Ecto neural progenitor cell (in vitro differentiated cells): ENCODE results near the gene JAK3.
A peak's percentile ranks its signal among the peaks of the same experiment; 100 is the strongest.
"Not testable (repeated sequence)": the region's sequence is repeated elsewhere in the genome, so short reads cannot be mapped to it uniquely, and the experiment has no call there.

ENCODE experiments used
- DNase-seq: peaks from one replicate; pipeline ENCODE4 v3.0.0-alpha.2; 2018; ENCODE audit warnings: low spot score

The JAK3 gene

DNA sequence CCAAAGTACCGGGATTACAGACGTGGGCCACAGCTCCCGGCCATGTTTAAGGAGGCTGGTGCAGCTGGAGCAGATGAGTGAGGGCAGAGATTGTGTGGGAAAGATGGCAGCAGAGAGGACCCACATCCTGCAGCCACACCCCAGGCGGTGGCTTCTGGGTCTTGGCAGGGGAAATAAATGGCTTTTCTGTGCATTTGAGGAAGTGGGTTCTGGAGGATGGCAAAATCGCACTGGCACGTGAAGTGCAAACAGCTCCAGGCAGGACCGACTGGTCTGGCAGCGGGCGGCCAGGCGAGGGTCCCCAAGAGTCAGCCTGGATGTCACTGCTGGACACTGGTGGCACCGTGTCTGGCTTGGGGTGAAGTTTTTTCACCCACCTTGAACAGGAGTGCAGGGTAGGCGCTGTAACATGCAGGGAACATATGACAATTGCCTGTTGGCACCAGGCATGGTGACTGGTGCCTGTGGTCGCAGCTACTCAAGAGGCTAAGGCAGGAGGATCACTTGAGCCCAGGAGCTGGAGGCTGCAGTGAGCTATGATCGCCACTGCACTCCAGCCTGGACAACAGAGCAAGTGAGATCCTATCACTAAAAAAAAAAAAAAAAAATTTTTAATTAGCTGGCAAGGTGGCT lies 44.4 kb downstream of the JAK3 start:
- no peak for DNase-seq

DNA sequence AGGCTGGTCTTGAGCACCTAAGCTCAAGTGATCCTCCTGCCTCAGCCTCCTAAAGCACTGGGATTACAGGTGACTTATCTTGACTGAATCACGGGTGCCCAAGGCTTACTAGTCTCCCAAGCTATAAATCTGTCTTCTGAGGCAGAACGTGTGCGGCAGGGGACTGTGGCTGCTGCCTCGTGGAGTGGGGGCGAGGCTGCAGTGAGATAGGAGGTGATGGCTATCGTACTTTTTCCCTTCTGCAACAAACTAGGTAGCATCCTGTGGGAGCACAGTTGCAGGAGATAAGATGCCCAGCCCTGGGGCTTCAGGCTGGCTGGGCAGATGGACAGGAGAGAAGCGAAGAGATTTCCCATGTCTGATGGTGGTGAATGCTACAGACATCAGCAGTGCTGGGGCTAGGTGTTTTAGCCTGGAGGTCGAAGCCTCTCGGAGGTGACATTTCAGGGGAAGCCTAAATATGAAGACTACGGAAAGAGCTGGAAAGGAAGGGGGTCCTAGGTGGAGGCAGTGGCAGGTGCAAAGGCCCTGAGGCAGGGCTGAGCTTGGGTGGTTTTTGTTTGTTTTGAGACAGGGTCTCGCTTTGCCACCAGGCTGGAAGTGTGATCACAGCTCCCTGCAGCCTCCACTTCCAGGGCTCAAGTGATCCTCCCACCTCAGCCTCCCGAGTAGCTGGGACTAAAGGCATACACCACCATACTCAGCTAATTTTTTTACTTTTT lies 45.5 kb downstream of the JAK3 start:
- no peak for DNase-seq

DNA sequence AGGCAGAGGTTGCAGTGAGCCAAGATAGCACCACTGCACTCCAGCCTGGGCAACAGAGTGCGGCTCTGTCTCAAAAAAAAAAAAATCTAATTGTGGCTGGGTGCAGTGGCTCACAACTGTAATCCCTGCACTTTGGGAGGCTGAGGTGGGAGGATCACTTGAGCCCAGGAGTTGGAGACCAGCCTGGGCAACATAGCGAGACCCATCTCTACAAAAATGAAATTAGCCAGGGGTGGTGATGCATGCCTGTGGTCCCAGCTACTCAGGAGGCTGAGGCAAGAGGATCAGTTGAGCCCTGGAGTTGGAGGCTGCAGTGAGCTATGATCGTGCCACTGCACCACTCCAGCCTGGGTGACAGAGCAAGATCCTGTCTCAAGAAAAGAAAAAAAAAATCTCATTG lies 49.2 kb downstream of the JAK3 start:
- DNase-seq = not testable (repeated sequence)

DNA sequence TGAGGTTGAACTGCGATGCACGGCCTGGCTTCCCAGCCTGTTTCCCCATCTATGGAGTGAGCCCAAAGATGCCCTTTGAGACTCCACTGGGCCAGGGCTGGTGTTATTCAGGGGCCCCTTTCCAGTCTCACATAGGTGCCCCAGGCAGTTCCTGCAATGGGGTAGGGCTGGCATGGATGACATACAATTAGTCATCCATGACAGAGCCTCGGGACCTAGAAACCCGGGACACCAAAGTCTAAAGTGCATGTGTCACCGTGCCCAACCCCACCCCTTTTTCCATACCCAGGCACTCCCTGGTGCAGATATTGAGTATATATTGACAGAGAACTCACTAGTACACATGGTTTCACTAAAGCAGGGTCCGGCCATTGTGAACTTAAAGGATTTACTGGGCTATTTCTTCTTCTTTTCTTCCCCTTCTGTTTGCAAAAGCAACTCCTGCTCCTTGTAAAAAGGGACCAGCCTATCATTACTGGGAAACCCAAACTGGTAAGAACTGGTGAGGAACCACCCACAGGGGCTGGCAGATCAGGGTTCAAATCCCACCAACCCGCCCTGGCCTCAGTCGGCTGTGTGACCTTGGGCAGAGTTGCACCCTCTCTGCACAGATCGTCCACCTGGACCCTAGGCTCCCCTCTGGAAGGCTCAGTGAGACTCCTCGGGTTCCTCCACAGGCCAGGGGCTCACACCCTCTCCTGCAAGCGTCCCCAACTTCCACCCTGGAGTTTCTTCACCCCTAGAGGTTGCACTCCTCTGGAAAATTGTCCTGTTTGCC lies 50.2 kb downstream of the JAK3 start:
- DNase-seq = no peak

DNA sequence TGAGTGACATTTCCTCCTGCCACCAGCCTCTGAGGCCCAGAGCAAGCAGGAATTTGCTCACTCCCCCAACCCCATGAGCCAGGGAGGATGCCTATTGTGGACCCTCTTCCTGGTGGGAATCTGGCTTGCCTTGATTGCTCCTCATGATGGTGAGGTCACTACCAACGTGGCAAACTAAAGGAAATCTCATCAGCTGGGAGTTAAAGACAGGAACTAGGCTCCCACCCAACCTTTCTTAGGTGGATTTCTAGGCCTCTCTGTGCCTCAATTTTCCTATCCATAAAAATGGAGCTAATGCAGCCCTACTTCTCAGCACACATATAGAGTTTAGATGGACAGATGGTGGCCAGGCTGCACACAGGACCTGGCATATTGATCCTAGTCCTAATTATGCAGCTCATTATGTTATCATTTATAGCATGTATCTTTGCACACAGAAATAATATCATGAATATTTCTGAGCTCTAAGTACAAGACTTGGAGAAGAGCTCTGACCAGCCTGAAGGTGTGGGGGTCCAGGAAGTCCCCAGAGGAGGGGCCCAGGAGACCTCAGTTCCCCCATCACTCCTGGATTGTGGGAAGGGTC lies 50.9 kb downstream of the JAK3 start:
- DNase-seq = no peak

DNA sequence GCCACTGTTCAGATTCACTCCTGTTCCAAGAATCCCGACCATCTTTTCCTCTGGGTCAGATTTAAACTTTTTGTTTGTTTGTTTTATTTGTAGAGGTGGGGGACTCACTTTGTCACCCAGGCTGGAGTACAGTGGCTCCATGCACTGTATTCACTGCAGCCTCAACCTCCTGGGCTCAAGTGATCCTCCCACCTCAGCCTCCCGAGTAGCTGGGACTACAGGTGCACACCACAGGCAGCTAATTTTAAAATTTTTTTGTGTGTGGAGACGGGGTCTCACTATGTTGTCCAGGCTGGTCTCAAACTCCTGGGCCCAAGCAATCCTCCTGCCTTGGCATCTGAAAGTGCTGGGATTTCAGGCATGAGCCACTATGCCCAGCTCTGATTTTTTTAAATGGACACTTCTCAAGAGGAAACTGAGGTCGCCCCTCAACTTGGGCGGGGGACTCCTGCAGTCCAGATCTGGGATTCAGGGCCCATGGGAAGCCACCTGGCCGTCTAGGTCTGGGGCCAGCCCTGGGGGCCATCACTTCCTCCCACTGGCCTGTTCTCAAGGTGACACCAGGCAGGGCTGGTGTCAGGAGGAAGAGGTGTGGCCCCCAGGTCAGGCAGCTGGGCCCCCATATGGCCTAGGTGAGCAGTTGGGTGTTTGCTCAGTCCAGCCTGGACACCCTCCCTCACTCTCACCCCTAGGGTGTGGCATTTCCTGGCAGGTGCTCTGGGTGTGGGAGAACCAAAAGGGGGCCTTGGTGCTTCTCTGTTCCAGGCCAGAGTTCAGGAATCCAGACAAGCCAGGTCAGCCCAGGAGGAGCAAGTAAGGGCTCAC lies 51.6 kb downstream of the JAK3 start:
- no peak for DNase-seq

DNA sequence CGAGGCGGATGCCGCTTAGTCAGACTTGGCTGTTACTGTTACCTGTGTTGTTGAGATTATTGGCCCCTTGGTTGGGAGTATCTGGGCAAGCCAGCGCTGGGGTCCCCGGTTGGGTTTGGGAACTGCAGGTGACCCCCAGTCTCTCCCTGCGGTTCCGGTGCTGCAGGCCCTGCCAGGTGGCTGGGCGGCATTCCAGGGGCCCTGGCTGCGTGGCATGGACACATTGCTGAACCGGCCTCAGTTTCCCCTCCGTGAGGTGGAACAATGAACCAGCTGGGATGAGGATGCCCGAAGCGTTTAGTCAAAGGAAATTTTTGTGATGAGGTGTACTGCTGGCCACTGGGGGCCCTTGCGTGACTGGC lies 52.3 kb downstream of the JAK3 start:
- DNase-seq = no peak

DNA sequence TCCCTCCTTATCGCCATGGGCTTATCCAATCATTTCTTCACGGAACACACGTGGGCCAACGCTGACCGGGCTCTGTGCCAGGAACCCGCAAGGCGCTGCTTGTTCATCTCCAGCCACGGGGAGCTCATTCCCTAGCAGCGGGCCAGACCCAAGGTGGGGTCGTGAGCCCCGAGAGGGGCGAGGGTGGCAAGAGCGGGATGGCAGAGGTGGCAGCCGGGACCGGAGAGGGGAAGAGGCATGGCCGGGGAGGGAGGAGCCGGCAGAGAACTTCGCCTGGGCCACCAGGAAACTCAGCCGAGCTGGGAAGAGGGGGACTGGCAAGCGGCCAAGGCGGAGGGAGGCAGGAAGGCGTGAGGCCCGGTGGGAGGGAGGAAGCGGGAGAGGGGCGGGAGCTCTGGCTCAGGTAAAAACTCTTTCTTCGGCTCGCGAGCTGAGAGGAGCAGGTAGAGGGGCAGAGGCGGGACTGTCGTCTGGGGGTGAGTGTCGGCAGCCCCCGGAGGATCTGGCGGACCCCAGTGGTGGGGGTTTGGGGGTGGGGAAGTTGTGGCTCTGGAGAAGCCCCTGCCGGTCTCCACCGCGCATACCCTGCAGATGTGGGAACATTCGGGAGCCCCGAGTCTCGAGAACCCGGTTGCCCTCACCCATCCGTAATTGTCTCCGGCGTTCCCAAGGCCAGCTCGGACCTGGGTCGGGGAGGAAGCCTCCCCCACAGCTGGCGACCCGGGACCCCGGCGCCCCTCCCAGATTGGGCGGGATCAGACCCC lies 52.9 kb downstream of the JAK3 start, which contains the start of gene B3GNT3:
TSS of gene B3GNT3 (plus strand) at position 408 of the 764 bp plus-strand sequence. CDS start 12,670 bp downstream, outside the sequence.
- no peak for DNase-seq

DNA sequence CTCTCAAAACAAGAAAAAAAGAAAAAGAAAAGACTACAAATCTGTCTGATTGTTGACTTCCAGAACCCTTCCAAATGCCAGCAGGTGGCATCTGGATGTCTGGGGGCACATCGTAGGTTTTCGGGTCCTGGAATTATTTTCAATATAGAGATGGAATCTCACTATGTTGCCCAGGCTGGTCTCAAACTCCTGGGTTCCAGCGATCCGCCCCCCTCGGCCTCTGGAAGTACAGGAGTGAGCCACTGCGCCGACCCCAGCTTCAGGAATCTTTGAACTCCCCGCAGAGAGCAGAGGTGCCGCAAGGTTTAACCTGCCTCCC lies 53.4 kb downstream of the JAK3 start:
- DNase-seq = no peak

DNA sequence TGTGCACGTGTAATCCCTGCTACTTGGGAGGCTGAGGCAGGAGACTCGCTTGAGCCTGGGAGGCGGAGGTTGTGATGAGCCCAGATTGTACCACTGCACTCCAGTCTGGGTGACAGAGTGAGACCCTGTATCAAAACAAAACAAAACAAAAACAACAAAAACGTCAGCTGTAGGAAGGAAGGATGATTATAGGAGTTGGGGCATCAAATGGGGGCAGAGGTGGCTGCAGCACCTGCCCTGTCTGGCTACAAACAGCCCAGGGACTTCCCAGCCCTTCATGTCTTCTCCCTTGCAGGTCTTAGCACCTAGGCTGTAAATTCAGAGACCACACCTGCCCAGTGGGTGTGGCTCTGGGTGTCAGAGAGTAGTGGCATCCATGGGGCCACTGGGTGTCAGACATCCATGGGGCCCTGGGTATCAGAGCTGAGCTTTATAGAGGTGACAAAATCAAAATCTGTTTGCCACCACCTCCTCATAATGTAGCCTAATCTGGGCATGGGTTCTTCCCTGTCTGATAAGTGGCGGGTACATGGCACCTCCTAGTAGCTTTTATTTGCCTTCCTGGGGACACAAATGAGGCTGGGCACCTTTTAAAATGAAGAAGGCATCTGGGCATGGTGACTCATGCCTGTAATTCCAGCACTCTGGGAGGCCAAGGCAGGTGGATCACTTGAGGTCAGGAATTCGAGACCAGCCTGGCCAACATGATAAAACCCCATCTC lies 57.6 kb downstream of the JAK3 start:
- no peak for DNase-seq

DNA sequence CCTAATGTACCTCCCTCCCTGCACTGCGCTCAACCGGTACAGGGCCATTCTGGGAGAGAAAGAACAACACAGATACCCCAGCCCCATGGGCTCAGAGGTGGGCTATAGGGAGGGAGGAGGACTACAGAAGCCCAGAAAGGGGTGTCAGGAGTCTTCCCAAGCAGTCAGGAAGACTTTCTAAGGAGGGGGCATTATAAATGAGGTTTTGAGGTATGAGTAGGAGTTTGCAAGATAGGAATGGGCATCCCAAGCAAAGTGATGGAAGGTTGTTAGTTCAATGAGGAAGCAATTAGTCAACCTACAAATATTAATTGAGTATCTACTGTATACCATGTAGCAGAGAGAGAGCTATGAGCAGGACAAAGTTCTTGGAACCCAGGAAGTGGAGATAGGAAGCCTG lies 59.1 kb downstream of the JAK3 start:
- no peak for DNase-seq

DNA sequence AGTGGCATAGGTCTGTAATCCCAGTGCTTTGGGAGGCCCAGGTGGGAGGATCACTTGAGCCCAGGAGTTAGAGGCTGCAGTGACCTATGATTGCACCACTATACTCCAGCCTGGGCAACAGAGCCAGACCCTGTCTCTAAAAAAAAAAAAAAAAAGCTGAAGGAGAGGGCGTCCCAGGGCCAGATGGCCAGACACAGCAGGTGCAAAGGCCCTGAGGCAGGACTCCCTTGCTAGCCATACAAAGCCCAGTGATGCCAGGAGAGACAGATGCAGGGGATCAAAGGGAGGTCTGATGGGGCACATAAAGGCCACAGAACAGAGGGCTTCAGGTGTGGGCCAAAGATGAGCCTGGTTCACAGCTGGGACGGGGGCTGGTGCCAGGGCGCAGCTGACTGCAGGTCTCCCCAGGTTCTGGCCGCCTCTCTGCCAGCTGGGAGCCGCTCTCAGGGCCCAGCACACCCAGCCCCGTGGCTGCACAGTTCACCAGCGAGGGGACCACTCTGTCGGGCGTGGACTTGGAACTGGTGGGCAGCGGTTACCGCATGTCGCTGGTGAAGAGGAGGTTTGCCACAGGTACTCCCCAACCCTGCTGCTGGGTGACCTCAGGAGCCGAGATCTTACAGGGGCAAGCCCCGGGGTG lies 60.4 kb downstream of the JAK3 start:
- no peak for DNase-seq

DNA sequence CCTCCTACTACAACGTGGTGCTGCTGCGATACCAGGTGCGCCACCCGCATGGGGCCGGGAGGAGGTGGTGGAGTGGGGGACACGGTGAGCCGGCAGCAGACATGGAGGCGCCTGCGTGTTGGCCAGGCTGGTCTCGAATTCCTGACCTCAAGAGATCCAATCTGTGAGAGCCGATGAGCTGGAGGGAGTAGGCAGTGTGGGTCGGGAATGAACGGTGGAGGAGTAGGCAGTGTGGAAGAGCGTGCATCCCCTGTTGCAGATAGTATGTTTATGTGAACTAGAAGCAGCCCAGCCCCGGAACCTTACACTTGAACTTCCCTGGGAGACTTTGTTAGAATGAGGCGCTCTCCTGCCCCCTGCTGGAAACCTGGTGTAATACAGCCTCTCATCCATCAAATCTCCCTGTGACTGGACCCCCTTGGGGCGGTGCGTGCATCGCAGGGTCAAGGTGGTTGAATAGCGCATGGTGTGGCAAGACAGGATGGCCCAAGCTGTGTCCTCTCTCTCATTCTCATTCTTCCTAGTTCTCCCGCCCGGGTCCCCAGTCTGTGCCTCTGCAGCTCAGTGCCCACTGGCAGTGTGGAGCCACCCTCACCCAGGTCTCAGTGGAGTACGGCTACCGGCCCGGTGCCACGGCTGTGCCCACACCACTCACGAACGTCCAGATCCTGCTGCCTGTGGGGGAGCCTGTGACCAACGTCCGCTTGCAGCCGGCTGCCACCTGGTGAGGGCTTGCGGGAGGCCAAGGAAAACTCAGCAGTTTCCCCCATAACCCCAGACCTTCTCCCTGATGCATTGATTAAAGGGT lies 63.4 kb downstream of the JAK3 start:
- peak; percentile 73 for DNase-seq

DNA sequence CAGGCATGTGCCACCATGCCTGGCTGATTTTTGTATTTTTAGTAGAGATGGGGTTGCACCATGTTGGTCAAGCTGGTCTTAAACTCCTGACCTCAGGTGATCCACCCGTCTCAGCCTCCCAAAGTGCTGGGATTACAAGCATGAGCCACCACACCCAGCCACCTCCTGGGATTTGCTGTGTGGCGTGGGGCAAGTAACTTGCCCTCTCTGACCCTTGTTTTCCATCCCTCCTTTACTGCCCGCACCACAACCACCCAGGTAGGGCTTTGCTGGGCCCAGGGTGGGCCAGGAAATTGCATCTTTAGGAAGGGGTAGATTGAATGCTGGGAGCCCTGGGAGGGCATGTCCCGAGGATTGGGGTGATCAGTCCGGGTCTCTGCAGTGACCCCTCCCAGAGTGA lies 64.1 kb downstream of the JAK3 start:
- not testable (repeated sequence) for DNase-seq

DNA sequence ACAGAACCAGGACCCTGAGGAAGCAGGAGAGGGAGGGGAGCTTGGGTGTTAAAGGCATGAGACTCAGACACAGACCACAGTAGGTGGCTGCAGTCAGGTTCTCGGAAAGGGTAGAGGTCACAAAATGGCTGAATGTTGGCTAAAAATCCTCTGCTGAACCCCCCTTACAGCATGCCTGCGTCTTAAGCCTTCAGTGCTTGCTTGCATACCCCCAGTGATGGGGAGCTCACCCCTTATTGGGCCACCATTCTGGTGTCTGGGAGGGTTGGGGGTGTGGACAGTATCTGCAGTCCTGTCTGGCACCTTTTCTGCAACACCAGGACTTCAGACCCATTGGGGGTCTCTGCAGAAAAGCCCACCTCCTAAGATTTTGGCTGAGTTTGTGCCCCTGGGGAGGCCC lies 67.0 kb downstream of the JAK3 start:
- DNase-seq = no peak

DNA sequence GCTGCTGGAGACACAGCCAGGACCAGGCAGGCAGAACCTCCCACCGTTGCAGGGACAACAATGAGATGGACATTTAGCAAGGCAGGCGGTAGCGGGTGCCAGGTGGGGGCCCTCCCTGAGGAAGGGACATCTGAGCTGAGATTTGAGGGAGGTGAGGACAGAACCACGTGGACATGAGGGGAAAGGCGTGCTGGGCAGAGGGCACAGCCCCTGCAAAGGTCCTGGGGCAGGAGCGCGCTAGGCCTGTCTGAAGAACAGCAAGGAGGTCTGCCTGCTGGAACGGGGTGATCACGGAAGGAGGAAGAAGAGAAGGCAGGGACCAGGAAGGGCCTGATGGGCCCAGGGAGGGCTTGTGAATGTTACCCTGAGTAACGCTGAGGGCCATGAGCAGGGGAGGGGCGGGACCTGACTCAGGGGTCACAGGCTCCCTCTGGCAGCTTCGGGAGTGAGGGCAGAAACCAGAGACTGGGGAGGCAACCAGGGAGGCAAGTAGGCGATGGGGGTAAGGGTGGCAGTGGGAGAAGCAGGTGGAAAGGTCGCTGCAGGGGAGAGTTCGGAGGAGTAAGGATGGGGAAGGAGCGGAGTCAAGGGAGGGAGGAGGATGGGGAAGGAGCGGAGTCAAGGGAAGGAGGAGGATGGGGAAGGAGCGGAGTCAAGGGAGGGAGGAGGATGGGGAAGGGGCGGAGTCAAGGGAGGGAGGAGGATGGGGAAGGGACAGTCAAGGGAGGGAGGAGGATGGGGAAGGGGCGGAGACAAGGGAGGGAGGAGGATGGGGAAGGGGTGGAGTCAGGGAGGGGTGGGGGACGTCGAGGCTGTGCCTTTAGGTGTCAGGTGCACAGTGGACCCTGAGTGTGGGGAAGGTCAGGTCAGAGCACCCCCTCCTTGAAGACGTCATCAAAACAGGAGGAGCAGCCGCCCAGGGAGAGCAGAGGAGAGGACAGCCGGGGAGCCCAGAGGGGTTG lies 68.5 kb downstream of the JAK3 start:
- DNase-seq = peak; percentile 78

DNA sequence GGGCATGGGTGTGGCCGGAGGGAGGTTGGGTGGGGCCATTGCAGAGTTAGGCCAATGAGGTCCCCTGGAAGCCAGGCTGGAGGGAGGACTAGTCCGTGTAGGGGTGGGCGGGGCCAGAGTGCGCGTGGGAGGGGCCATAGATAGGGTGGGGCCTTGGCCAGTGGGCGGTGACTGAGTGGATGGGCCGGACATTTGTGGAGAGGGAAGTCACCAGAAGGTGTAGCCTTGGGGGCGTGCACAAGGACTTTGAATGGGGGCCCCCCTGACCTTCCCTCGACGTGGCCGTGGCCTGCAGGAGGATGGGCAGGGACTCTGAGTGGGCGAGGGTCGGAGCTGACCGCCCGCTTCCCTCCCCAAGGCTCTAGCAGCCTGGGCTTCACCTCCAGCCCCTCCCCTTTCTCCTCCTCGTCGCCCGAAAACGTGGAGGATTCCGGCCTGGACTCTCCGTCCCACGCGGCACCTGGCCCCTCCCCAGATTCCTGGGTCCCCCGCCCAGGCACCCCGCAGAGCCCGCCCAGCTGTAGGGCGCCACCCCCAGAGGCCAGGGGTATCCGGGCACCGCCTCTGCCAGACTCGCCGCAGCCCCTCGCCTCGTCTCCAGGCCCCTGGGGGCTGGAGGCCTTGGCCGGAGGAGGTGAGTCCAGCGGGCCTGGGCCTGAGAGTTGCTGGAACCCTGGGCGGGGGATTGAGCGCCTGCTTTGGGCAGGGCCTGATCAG lies 69.4 kb downstream of the JAK3 start:
- peak; percentile 88 for DNase-seq
